ENCODE results near the gene UBALD2. TPM values are rescaled to one million over a fixed set of nuclear protein-coding genes. Genes with fewer than 3 reads are reported as not detected.
A peak's percentile ranks its signal among the peaks of the same experiment; 100 is the strongest.
"Not testable (repeated sequence)": the region's sequence is repeated elsewhere in the genome, so short reads cannot be mapped to it uniquely, and the experiment has no call there.

Gene UBALD2
- 10 to 100 TPM; 17.8 to 34.6 (median 24.6) TPM for total RNA-seq
- polyA plus RNA-seq, result 10 to 100 TPM; 21.8 to 30.0 TPM

- ATAC-seq, result peak; percentile 86 to 90 (median 89)
- intact Hi-C loops (cut with DNase I), result no loop called here
Measured at GRCh38 chr17:76264755-76265623, at the start of gene UBALD2. Gene UBALD2 (plus strand): TSS chr17:76265348. CDS start chr17:76265506, 158 bp downstream.

DNA sequence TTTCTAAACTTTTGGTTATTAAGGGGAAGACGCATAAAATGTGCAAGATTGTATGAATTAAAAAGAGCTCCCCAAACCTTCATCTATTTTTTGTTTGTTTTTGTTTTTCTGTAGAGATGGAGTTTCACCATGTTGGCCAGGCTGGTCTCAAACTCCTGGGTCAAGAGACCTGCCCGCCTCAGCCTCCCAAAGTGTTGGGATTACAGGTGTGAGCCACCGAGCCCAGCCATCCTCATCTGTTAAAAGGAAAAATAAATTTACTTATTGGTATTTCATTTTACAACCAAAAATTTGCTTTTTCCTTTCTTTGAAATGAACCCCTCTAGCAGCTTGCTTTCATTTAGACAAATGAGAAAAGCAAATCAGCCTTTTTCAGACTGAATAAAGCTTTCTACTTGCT, 48.1 kb upstream of the UBALD2 start:
- Histone ChIP-seq H3K4me1 (no peaks in the 10 kb centered on the region), H3K4me3 (no peak overlapping the region), H3K27ac (no peak overlapping the region), H3K9me3 (no peaks in the 10 kb centered on the region), H3K27me3 (no peaks in the 10 kb centered on the region), H3K36me3 (no peaks in the 10 kb centered on the region)
- WGBS, 2 donors, result 93 to 98% methylated on average over 3 of the region's 3 CpGs
- FAIRE-seq, result no peak
- no peak for ATAC-seq
- DNase-seq, result no peak
- TF ChIP-seq, protein P1, sequence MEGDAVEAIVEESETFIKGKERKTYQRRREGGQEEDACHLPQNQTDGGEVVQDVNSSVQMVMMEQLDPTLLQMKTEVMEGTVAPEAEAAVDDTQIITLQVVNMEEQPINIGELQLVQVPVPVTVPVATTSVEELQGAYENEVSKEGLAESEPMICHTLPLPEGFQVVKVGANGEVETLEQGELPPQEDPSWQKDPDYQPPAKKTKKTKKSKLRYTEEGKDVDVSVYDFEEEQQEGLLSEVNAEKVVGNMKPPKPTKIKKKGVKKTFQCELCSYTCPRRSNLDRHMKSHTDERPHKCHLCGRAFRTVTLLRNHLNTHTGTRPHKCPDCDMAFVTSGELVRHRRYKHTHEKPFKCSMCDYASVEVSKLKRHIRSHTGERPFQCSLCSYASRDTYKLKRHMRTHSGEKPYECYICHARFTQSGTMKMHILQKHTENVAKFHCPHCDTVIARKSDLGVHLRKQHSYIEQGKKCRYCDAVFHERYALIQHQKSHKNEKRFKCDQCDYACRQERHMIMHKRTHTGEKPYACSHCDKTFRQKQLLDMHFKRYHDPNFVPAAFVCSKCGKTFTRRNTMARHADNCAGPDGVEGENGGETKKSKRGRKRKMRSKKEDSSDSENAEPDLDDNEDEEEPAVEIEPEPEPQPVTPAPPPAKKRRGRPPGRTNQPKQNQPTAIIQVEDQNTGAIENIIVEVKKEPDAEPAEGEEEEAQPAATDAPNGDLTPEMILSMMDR (IDR thresholded peaks at IDR 0.05), result no peak
- intact Hi-C loops (cut with DNase I), result no loop called here

More at GRCh38 chr17:76264755-76265623, at the start of gene UBALD2:
- H3K4me1 ChIP-seq, result peaks cover 51 to 74% (median 55%) of the 10 kb centered on the region in 3 donors
- peak within 1 kb of the TSS; percentile 85 to 94 (median 92) for H3K27ac ChIP-seq
- WGBS, 2 donors, result 0 to 1% methylated on average over 45 to 94 of the region's 94 CpGs
- no peaks in the 10 kb centered on the region for H3K9me3 ChIP-seq
- peak within 1 kb of the TSS; percentile 84 to 99 (median 94) for H3K4me3 ChIP-seq
- H3K36me3 ChIP-seq, result no peaks in the 10 kb centered on the region
- FAIRE-seq, result peak; percentile 83
- DNase-seq, result peak; percentile 98 to 99 (median 99)
- H3K27me3 ChIP-seq, result no peaks in the 10 kb centered on the region
- TF ChIP-seq, protein P1 (IDR thresholded peaks at IDR 0.05), result no peak

- intact Hi-C loops (cut with DNase I), result loop anchor here in 1 of 3 donors (10.0 kb wide), 1 partner anchor 65 kb away; no protein-coding TSS in a partner anchor
- Histone ChIP-seq H3K9me3 (no peaks in the 10 kb centered on the region), H3K4me3 (no peak overlapping the region), H3K27me3 (no peaks in the 10 kb centered on the region), H3K27ac (no peak overlapping the region), H3K4me1 (no peaks in the 10 kb centered on the region), H3K36me3 (no peaks in the 10 kb centered on the region)
- DNase-seq, result no peak
- ATAC-seq, result no peak
- TF ChIP-seq, protein P1 (IDR thresholded peaks at IDR 0.05), result no peak
- 91 to 92% methylated on average over 7 of the region's 7 CpGs for WGBS, 2 donors
- FAIRE-seq, result no peak
Measured at GRCh38 chr17:76219670-76220383, 45.3 kb upstream of the UBALD2 start.

DNA sequence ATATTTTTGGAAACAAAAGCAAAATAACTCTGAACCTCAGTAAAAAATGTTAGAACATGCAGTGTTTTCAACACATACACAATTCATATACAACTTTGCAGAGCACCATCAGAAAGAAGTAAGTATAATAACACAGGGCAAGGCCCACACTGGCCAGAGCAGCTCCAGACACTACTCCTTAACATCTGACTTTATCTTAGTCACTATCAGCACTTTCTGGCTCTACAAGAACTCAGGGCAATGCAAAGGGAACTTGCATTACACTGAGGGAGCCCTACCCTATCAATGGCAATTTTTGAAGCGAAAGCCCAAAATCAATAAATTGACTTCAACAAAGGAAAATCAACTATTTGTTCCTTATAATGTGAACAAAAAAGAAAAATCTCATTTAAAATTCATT, 41.3 kb upstream of the UBALD2 start:
- no peaks in the 10 kb centered on the region for H3K4me1 ChIP-seq
- TF ChIP-seq, protein P1 (IDR thresholded peaks at IDR 0.05), result no peak
- 95 to 100% methylated on average over 1 of the region's 1 CpG for WGBS, 2 donors
- no peaks in the 10 kb centered on the region for H3K27me3 ChIP-seq
- H3K9me3 ChIP-seq, result no peaks in the 10 kb centered on the region
- no peaks in the 10 kb centered on the region for H3K36me3 ChIP-seq
- intact Hi-C loops (cut with DNase I), result loop anchor here in 1 of 3 donors (10.0 kb wide), 1 partner anchor 61 kb away; no protein-coding TSS in a partner anchor
- FAIRE-seq (no peak), DNase-seq (no peak), ATAC-seq (no peak)
- H3K27ac ChIP-seq, result no peak overlapping the region
- H3K4me3 ChIP-seq, result no peak overlapping the region

DNA sequence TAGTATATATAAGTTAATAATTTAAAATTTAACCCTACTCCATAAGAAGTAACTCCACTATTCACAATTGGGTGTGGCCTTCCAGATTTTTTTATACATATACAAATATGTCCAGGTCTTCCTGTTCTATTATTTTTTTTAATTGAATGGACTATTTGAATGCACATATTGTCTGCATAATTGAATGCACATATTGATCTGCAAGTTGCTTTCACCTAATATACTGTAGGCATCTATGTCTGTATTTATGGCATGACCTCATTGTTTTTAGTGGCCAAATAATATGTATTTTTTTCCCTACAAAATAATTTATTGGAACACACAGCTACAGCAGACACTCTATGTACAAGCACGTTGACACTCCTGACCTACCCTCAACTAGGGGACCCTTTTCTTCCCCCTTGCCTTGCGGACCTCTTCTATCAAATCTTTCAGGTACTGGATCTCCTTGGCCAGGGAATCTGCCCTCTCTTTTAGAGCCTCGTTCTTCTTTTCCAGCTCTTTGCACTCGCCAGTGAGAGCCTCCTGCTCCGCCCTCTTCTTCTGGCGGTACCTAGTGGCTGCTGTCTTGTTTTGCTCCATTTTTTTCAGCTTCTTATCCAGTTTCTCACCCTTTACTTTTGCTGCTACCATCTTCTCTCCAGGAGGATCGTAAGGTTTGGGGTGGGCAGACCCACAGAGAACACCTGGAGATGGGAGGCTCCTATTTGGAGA, 39.6 kb upstream of the UBALD2 start:
- FAIRE-seq, result not testable (repeated sequence)

DNA sequence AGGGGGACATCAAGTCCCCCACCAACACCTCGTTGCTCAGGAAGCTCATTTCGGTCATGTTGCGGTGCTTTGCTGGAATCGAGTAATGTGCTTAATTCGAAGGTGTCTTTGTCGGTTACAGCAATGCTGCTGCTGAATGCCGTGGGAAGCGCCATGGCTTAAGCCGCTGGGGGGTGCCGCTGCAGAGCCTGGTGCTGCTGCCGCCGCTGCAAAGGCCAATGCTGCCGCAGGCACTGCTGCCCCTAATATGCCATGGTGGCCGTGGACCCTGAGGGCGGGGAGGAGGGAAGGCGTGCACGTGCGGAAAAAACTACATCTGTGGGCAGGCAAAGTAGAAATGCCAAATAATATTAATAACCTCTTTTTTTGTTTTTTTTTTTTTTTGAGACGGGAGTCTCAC, 38.4 kb upstream of the UBALD2 start:
- not testable (repeated sequence) for ATAC-seq, H3K4me1 ChIP-seq, H3K27ac ChIP-seq, DNase-seq, FAIRE-seq, H3K36me3 ChIP-seq, H3K4me3 ChIP-seq, H3K9me3 ChIP-seq, H3K27me3 ChIP-seq
- 86 to 93% methylated on average over 19 of the region's 19 CpGs for WGBS, 2 donors
- intact Hi-C loops (cut with DNase I), result loop anchor here in 1 of 3 donors (10.0 kb wide), 1 partner anchor 58 kb away; no protein-coding TSS in a partner anchor

More for the DNA sequence above, 39.6 kb upstream of the UBALD2 start:
- H3K27ac ChIP-seq, H3K4me1 ChIP-seq, H3K9me3 ChIP-seq, H3K36me3 ChIP-seq, H3K27me3 ChIP-seq, ATAC-seq, H3K4me3 ChIP-seq, DNase-seq: not testable (repeated sequence)
- 74 to 82% methylated on average over 6 to 7 of the region's 7 CpGs for WGBS, 2 donors
- intact Hi-C loops (cut with DNase I), result loop anchor here in 1 of 3 donors (10.0 kb wide), 1 partner anchor 59 kb away; no protein-coding TSS in a partner anchor
